Measurements from ENCODE around the gene PAPPA2.

Gene PAPPA2

GRCh38 chr1:176461576-176461975, 1.4 kb upstream of the PAPPA2 start:
- H3K4me3 ChIP-seq (ENCODE audit: low read depth, low read length): no peak overlapping the region
- no peak for TF ChIP-seq CTCF (IDR thresholded peaks at IDR 0.05; ENCODE audit: insufficient read depth, low read length, missing control alignments)
- ChIA-PET POLR2A (no interaction called here), CTCF (no interaction called here)
- no peak for DNase-seq (ENCODE audit: low read depth, low spot score)

- POLR2A ChIA-PET: no interaction called here
- no peak overlapping the region for H3K4me3 ChIP-seq (ENCODE audit: low read depth, low read length)
- DNase-seq (ENCODE audit: low read depth, low spot score): no peak
- CTCF ChIA-PET: no interaction called here
- no peak for TF ChIP-seq CTCF (IDR thresholded peaks at IDR 0.05; ENCODE audit: insufficient read depth, low read length, missing control alignments)
These were observed 3.5 kb downstream of the PAPPA2 start for GRCh38 chr1:176466514-176466913.

- H3K4me3 ChIP-seq (ENCODE audit: low read depth, low read length): no peak overlapping the region
- no peak for DNase-seq (ENCODE audit: low read depth, low spot score)
- ChIA-PET POLR2A (no interaction called here), CTCF (no interaction called here)
- TF ChIP-seq CTCF (IDR thresholded peaks at IDR 0.05; ENCODE audit: insufficient read depth, low read length, missing control alignments): no peak
These were observed 6.6 kb downstream of the PAPPA2 start for GRCh38 chr1:176469450-176470010.

- no peak for DNase-seq (ENCODE audit: low read depth, low spot score)
- POLR2A ChIA-PET: no interaction called here
- CTCF ChIA-PET: no interaction called here
- no peak for TF ChIP-seq CTCF (IDR thresholded peaks at IDR 0.05; ENCODE audit: insufficient read depth, low read length, missing control alignments)
- H3K4me3 ChIP-seq (ENCODE audit: low read depth, low read length): no peak overlapping the region
These were observed 8.6 kb downstream of the PAPPA2 start for GRCh38 chr1:176471338-176472121.

GRCh38 chr1:176479971-176480370, 17.0 kb downstream of the PAPPA2 start:
- DNase-seq (ENCODE audit: low read depth, low spot score): no peak
- H3K4me3 ChIP-seq (ENCODE audit: low read depth, low read length): no peak overlapping the region
- CTCF ChIA-PET: no interaction called here
- no peak for TF ChIP-seq CTCF (IDR thresholded peaks at IDR 0.05; ENCODE audit: insufficient read depth, low read length, missing control alignments)
- POLR2A ChIA-PET: no interaction called here

GRCh38 chr1:176480750-176481149, 17.8 kb downstream of the PAPPA2 start:
- ChIA-PET CTCF (no interaction called here), POLR2A (no interaction called here)

More at GRCh38 chr1:176480750-176481149, 17.8 kb downstream of the PAPPA2 start:
- H3K4me3 ChIP-seq (ENCODE audit: low read depth, low read length): no peak overlapping the region
- no peak for DNase-seq (ENCODE audit: low read depth, low spot score)
- no peak for TF ChIP-seq CTCF (IDR thresholded peaks at IDR 0.05; ENCODE audit: insufficient read depth, low read length, missing control alignments)

Measured in AG04449 (cell line).